Small intestine (tissue), 7 donors: Measurements from ENCODE around the gene HIVEP2. TPM values are rescaled to one million over a fixed set of nuclear protein-coding genes. Genes with fewer than 3 reads are reported as not detected.

Experiments used
- DNase-seq, 2 donors: peaks; one replicate each; pipeline versions ENCODE4 v3.0.0 to v3.0.0-alpha.2; 2013
- FAIRE-seq: peaks from 2 replicates; lab custom pipeline; 2012; peaks lifted over from hg19 to GRCh38; lab: Jason Lieb, UNC
- H3K27ac ChIP-seq, 3 donors: one replicate each; pipeline ENCODE4 v1.5.1; 2013; ENCODE audit warnings: low read length in 2 of 3, mild to moderate bottlenecking in 2 of 3, control low read depth in 1 of 3, inconsistent platforms in 1 of 3, low read depth in 1 of 3, moderate library complexity in 1 of 3
- H3K27me3 ChIP-seq, 3 donors: one replicate each; pipeline ENCODE4 v1.6.1; 2013; ENCODE audit warnings: low read length in 3 of 3, inconsistent platforms in 1 of 3; ENCODE audit not compliant: control insufficient read depth in 3 of 3, insufficient read depth in 3 of 3
- H3K36me3 ChIP-seq, 3 donors: one replicate each; pipeline ENCODE4 v1.6.1; 2013; ENCODE audit warnings: low read length in 3 of 3, inconsistent platforms in 1 of 3, low read depth in 1 of 3, mild to moderate bottlenecking in 1 of 3, moderate library complexity in 1 of 3; ENCODE audit not compliant: control insufficient read depth in 3 of 3, insufficient read depth in 2 of 3
- H3K4me1 ChIP-seq, 3 donors: one replicate each; pipeline ENCODE4 v1.6.1; 2013; ENCODE audit warnings: low read length in 2 of 3, inconsistent platforms in 1 of 3, low read depth in 1 of 3, mild to moderate bottlenecking in 1 of 3, moderate library complexity in 1 of 3; ENCODE audit not compliant: control insufficient read depth in 3 of 3, insufficient read depth in 2 of 3
- H3K4me3 ChIP-seq, 3 donors: one replicate each; pipeline ENCODE4 v1.5.1; 2013; ENCODE audit warnings: low read length in 3 of 3, control low read depth in 1 of 3, inconsistent platforms in 1 of 3, low read depth in 1 of 3, mild to moderate bottlenecking in 1 of 3, moderate library complexity in 1 of 3
- H3K9me3 ChIP-seq, 2 donors: one replicate each; pipeline ENCODE4 v1.6.1; 2013; ENCODE audit warnings: low read depth in 1 of 2, low read length in 1 of 2; ENCODE audit not compliant: control insufficient read depth in 2 of 2, insufficient read depth in 1 of 2
- WGBS, 3 donors: extraction: QIAGEN DNeasy Blood & Tissue Kit; methylation state at CpG; one replicate each; pipeline ENCODE4 v1.1.7; 2013; 5-methylcytosine and 5-hydroxymethylcytosine counted together
- polyA plus RNA-seq, 4 donors: library from polyadenylated mRNA; stranded (reverse) in 3 of 4; unstranded in 1 of 4; fragments of 200-250 nt in 3 of 4; fragments of 120-200 nt in 1 of 4; gene quantifications; one replicate each; pipeline versions ENCODE4 v1.2.1 to v1.2.3, GENCODE V29; 2013
- donor health status: healthy with polysubstance abuse.
- donor health status: control.
- donor health status: control.
- donor health status: Bipolar disorder and iron deficiency.
- donor health status: healthy.

Gene HIVEP2
- polyA plus RNA-seq, 4 donors = 1.9 to 7.1 (median 3.1) TPM

DNA sequence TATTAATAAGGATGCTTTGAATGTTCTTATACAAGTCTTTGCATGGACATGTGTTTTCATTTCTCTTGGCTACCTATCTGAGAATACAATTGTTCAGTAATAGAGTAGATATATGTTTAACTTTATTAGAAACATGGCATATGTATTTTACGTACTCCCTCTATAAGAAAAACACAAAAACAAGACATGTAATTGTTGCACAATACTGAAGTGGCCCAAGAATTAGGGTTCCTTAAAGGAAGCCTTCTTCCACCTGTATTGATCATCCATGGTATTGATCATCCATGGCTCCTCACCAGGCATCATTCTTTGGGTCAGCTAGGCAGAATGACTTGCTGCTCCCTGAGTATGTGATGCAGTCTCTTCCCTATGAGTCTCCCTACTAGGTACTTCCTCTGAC is 20.2 kb upstream of the HIVEP2 start:
- H3K9me3 ChIP-seq = no peaks in the 10 kb centered on the region
- no peaks in the 10 kb centered on the region for H3K4me1 ChIP-seq
- H3K4me3 ChIP-seq = no peak overlapping the region
- WGBS, 3 donors = 95 to 100% (median 98%) methylated on average over 1 of the region's 1 CpG
- no peaks in the 10 kb centered on the region for H3K36me3 ChIP-seq
- FAIRE-seq (no peak), DNase-seq (no peak)
- H3K27me3 ChIP-seq = no peaks in the 10 kb centered on the region
- H3K27ac ChIP-seq = no peak overlapping the region

DNA sequence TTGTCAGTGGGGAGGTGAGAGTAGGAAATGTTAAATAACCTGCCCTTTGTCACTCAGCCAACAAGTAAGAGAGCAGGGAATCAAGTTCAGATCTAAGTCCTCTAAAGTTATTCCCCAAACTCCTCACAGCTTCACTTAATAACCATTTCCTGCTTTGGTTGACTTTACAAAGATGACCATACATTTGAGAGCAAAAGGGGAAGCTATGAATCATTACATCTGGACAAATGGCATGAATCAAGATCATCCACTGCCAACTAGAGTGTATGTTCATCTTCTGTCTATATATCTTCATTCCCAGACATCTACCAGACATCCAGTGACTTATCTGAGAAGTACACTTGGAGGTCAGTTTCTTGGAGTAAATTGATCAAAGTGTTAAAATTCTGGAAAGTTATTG is 15.1 kb upstream of the HIVEP2 start:
- no peaks in the 10 kb centered on the region for H3K9me3 ChIP-seq
- no peaks in the 10 kb centered on the region for H3K27me3 ChIP-seq
- no peak for FAIRE-seq
- DNase-seq = no peak
- H3K4me3 ChIP-seq = no peak overlapping the region
- H3K27ac ChIP-seq = no peak overlapping the region
- no peaks in the 10 kb centered on the region for H3K36me3 ChIP-seq
- H3K4me1 ChIP-seq = no peaks in the 10 kb centered on the region

DNA sequence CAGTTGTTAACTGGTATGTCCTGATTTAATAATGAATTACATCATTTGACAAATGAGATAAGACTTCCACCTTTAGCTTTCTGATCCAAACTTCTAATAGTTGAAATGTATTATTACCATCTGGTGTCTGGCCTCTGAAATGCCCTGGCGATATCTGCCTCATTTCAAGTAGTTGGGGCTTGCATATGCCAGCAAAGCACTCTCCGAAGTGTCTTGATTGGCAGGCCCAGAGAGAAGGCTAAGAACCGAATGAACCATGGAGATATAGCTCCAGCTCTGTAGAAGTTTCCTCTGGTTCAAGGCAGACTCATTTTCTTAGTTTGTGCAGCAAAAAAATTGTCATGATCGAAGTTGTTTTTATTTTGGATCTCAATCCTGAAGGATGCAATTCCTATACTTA is 13.4 kb upstream of the HIVEP2 start:
- no peak for DNase-seq
- Histone ChIP-seq H3K9me3 (no peaks in the 10 kb centered on the region), H3K4me1 (no peaks in the 10 kb centered on the region), H3K27me3 (no peaks in the 10 kb centered on the region), H3K27ac (no peak overlapping the region), H3K36me3 (no peaks in the 10 kb centered on the region), H3K4me3 (no peak overlapping the region)
- WGBS, 3 donors = 85 to 96% (median 91%) methylated on average over 4 of the region's 4 CpGs
- FAIRE-seq = no peak

DNA sequence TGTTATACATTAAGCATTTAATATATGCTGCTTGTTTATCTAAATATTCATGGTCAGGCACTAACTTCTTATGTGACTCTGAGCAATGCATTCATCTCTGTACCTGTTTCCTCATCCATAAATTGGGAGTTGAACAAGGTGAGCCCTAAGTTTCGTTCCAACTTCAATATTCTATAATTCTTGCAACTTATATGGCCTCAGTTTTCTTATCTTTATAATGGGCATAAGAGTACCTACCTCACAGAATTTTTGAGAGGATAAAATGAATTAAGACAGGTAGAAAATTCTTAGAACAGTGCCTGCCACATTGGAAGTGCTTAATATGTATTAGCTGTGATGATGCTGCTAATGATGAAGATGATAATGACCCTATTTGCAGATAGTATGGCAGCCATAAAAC is 11.8 kb upstream of the HIVEP2 start:
- FAIRE-seq = no peak

DNA sequence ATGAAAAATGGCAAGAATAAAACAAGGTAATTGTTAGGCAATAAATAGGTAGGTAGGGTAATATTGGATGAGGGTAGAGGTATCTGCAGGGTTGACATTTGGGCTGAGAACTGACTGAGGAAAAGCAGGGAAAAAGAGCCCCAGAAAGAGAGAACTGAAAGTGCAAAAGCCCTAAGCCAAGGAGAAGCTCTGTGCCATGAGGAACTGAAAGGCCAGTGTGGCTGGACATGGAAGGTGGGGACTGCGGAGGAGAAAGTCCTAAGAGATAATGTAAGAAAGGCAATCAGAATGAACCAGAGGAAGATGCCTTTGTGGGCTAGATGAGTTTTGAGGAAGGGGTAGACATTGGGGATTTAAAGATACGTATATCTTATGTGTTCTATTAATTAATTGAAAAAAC is 9.9 kb upstream of the HIVEP2 start:
- no peaks in the 10 kb centered on the region for H3K36me3 ChIP-seq
- DNase-seq (no peak), FAIRE-seq (no peak)
- 84 to 92% (median 92%) methylated on average over 2 of the region's 2 CpGs for WGBS, 3 donors
- H3K27ac ChIP-seq = no peak overlapping the region
- no peaks in the 10 kb centered on the region for H3K27me3 ChIP-seq
- no peaks in the 10 kb centered on the region for H3K4me1 ChIP-seq
- H3K9me3 ChIP-seq = no peaks in the 10 kb centered on the region
- no peak overlapping the region for H3K4me3 ChIP-seq

More for the DNA sequence above, 11.8 kb upstream of the HIVEP2 start:
- H3K27me3 ChIP-seq = no peaks in the 10 kb centered on the region
- DNase-seq = no peak
- 88 to 93% (median 91%) methylated on average over 1 of the region's 1 CpG for WGBS, 3 donors
- no peaks in the 10 kb centered on the region for H3K9me3 ChIP-seq
- no peaks in the 10 kb centered on the region for H3K36me3 ChIP-seq
- no peak overlapping the region for H3K27ac ChIP-seq
- H3K4me1 ChIP-seq = no peaks in the 10 kb centered on the region
- no peak overlapping the region for H3K4me3 ChIP-seq

DNA sequence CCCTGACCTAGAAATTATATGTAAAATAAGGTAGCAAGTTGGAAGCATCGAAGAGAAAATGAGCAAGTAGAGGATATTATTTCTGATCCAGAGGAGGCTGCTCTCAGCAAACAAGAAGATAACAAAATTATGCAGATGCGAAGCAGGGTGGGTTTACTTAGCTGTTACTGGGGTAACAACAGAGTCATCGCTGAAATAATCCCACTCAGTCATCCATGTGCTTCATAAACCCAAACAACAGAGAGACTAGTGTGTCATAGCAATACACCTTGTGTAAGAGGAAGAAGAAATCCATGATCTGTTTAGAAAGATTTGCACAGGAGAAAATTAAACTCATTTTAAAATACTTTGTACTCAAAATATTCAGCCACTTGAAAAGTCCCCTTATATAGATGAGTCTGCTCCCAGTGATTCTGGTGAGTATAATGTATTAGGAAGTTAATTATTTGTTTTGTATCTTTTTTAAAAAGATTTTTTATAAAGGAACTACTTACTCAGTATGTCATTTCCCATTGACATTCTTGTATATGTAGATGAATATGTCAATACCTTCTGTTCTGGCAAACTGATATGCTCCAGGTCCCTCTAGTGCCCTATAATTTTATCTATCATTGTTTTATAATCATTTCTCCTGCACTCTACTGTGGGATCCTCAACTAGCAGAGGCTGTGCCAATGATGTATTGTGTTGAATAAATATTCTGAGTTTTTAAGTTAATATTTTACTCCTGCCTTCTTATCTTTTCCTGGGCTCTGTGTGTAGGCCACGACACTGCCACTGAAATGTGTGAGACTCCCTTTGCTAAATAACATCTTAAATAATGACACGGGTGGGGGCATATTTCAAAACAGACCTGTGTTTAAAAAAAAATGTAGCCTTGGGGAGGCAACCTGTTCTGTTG is 8.6 kb upstream of the HIVEP2 start:
- Histone ChIP-seq H3K36me3 (no peaks in the 10 kb centered on the region), H3K9me3 (no peaks in the 10 kb centered on the region), H3K27me3 (no peaks in the 10 kb centered on the region), H3K27ac (no peak overlapping the region), H3K4me1 (no peaks in the 10 kb centered on the region), H3K4me3 (no peak overlapping the region)
- FAIRE-seq = no peak
- 58 to 80% (median 71%) methylated on average over 5 of the region's 5 CpGs for WGBS, 3 donors
- peak in 1 of 2 donors; percentile 36 for DNase-seq

DNA sequence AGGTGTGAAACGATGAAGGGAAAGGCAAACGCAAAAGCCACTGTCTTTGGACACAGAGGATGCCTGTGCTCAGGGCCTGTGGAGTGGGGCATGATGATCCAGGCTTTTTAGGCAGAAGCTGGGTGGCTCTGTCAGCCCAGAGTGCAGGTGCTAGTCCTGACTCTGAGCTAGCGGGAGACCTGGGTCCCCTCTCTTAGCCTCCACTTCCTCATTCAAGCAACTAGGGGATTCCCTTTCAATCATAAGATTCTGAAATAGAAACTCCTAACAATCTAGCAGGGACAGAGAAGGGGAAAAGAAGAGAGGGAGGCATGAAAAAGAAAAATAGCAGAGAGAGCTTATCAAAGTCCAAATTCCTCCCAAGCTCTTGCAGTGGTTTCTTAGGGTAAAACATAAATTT is 7.6 kb upstream of the HIVEP2 start:
- Histone ChIP-seq H3K36me3 (no peaks in the 10 kb centered on the region), H3K27me3 (no peaks in the 10 kb centered on the region), H3K9me3 (no peaks in the 10 kb centered on the region), H3K4me1 (peaks cover 0 to 4% (median 0%) of the 10 kb centered on the region in 3 donors), H3K4me3 (no peak overlapping the region), H3K27ac (no peak overlapping the region)
- WGBS, 3 donors = 87 to 95% (median 90%) methylated on average over 3 of the region's 3 CpGs
- FAIRE-seq (no peak), DNase-seq (no peak)

DNA sequence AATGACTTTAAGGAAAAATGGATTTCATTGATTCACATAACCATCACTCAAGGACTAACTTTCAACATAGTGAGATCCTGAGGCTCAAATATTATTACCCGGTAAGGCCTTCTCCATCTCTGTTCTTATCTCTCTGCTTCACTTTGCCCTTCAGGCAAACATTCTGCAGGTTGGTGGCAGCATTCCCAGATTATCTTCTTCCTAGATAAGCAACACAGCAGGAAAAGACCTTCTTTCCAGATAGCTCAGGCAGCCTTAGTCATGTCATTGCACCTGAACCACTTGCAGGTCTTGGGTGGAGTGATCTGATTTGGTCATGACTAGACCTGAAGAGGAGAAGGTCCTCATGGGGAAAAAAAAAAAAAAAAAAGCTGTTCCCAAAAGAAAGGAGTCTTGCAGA is 5.3 kb upstream of the HIVEP2 start:
- FAIRE-seq = no peak

More for the DNA sequence above, 5.3 kb upstream of the HIVEP2 start:
- Histone ChIP-seq H3K9me3 (no peaks in the 10 kb centered on the region), H3K4me3 (no peak overlapping the region), H3K27me3 (no peaks in the 10 kb centered on the region), H3K36me3 (no peaks in the 10 kb centered on the region), H3K4me1 (peaks cover 0 to 4% (median 0%) of the 10 kb centered on the region in 3 donors), H3K27ac (no peak overlapping the region)
- DNase-seq = peak in 1 of 2 donors; percentile 33
- WGBS, 3 donors = 37 to 63% (median 38%) methylated on average over 1 of the region's 1 CpG
